GM10847 (cell line): ENCODE measurements around the gene FCER1A.

Experiments used
- POLR2A ChIP-seq: IDR thresholded peaks from 2 replicates; pipeline ENCODE4 v1.6.1; 2011; ENCODE audit not compliant: insufficient read length; ENCODE audit errors: extremely low read depth

FCER1A gene

GRCh38 chr1:159318784-159319551 lies 16.8 kb downstream of the FCER1A start:
- no peak for TF ChIP-seq POLR2A

GRCh38 chr1:159334797-159335196 lies 32.7 kb downstream of the FCER1A start:
- no peak for TF ChIP-seq POLR2A

GRCh38 chr1:159338018-159338417 lies 35.9 kb downstream of the FCER1A start:
- no peak for TF ChIP-seq POLR2A

GRCh38 chr1:159339536-159339935 lies 37.4 kb downstream of the FCER1A start:
- TF ChIP-seq POLR2A, result no peak

- TF ChIP-seq POLR2A, result no peak
Measured at GRCh38 chr1:159341736-159342135, 39.6 kb downstream of the FCER1A start.

GRCh38 chr1:159342761-159343425 lies 40.8 kb downstream of the FCER1A start:
- TF ChIP-seq POLR2A, result no peak

- TF ChIP-seq POLR2A, result no peak
Measured at GRCh38 chr1:159352436-159352835, 50.3 kb downstream of the FCER1A start.
